ENCODE measurements around the gene PYGB.
A peak's percentile ranks its signal among the peaks of the same experiment; 100 is the strongest.

Gene PYGB

DNA sequence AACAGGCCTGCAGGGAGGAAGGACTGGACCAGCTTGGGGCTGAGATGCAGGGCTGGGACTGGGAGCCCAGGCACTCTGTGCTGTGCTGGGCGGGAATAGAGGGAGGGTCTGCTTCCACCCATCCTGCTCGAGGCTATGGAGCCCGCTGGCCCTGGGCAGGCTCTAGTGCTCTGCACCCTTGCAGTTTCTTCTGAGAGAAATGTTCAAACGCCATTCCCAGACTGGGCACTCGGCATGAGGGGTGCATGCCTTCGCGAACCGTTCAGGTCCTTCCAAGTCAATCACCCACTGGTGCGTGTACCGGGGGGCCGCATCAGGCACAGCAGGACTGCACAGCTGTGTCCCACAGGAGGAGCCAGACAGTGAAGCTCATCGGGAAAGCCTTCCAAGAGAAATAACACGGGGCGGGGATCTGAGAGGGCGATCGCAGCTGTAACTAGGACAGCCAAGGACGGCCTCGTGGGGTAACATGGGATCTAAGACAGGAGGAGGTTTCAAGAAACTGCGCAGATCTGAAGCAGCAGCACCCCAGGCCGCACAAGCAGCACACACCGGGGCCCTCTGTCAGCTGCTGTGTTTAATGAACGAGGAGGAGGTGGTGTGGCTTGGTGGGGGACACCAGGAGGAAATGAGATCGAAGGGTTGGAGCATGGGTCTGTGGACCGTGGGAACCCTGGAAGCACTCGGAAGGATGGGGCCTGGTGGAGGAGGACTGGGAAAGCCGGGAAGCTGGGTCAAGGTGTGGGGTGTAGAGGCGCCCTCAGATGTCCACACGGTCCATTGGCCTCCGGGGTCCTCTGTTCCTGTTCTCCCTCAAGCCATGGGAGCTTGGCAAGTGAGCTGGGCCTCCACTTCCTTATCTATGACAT lies 26.1 kb upstream of the PYGB start:
- TF ChIP-seq, protein P1, sequence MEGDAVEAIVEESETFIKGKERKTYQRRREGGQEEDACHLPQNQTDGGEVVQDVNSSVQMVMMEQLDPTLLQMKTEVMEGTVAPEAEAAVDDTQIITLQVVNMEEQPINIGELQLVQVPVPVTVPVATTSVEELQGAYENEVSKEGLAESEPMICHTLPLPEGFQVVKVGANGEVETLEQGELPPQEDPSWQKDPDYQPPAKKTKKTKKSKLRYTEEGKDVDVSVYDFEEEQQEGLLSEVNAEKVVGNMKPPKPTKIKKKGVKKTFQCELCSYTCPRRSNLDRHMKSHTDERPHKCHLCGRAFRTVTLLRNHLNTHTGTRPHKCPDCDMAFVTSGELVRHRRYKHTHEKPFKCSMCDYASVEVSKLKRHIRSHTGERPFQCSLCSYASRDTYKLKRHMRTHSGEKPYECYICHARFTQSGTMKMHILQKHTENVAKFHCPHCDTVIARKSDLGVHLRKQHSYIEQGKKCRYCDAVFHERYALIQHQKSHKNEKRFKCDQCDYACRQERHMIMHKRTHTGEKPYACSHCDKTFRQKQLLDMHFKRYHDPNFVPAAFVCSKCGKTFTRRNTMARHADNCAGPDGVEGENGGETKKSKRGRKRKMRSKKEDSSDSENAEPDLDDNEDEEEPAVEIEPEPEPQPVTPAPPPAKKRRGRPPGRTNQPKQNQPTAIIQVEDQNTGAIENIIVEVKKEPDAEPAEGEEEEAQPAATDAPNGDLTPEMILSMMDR (conservative IDR thresholded peaks at IDR 0.05): no peak
- no peak for TF ChIP-seq ZFX (IDR thresholded peaks at IDR 0.05)
- H3K27ac ChIP-seq: peak overlapping the region; percentile 62

DNA sequence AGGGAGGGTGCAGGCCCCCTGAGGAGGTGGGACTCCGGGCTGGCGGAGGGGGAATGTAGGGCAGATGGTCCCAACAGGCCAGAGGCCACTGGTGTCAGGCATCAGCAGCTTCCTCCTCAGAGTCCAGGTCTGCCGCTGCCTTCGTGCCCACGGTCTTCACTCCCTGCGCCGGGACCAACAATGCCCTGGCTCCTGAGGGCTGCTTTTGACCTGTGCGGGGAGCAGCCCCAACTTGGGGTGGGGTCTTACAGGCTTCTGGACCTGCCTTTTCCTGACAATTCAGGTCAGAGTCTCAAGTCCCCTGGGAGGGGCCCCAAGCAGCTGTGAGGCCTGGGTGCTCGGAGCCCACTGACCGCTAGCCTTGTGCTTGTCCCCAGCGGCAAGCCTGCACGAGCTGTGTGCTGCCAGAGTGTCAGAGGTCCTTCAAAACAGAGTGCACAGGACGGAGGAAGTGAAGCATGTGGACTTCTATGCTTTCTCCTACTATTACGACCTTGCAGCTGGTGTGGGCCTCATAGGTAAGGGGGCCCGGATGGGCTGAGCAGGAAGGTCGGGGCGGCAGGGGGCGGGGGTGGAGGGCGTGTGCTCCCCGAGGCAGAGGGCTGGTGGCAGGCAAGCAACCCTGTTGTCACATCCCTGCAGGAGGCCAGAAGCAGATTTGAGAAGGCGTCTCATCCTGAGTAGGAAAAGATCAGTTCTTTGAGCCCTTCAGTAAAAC lies 25.3 kb upstream of the PYGB start:
- H3K27ac ChIP-seq: no peak overlapping the region
- TF ChIP-seq, protein P1 (conservative IDR thresholded peaks at IDR 0.05): no peak
- TF ChIP-seq ZFX (IDR thresholded peaks at IDR 0.05): no peak

DNA sequence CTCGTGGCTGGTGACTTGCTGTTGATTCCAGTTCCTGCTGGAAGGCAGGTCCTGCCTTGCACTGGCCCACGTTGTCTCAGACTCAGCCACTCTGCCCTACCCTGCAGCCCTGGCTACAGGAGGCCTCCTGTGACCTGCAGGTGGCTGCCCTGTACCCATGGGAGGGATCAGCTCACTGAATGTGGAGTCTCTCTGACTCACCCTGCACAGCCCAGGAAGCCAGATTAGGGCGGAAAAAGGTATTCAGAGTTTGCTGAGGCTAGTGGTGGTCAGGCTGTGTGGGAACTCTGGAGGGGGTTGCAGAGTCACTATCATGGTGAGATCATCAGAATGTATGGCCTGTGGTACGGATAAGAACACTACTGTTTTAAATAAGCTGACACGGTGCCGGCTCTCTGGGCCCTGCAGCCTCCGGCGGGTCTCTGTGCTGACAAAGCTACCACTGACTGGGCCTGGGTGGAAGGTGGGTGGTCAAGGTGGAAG lies 24.7 kb upstream of the PYGB start:
- H3K27ac ChIP-seq: no peak overlapping the region

DNA sequence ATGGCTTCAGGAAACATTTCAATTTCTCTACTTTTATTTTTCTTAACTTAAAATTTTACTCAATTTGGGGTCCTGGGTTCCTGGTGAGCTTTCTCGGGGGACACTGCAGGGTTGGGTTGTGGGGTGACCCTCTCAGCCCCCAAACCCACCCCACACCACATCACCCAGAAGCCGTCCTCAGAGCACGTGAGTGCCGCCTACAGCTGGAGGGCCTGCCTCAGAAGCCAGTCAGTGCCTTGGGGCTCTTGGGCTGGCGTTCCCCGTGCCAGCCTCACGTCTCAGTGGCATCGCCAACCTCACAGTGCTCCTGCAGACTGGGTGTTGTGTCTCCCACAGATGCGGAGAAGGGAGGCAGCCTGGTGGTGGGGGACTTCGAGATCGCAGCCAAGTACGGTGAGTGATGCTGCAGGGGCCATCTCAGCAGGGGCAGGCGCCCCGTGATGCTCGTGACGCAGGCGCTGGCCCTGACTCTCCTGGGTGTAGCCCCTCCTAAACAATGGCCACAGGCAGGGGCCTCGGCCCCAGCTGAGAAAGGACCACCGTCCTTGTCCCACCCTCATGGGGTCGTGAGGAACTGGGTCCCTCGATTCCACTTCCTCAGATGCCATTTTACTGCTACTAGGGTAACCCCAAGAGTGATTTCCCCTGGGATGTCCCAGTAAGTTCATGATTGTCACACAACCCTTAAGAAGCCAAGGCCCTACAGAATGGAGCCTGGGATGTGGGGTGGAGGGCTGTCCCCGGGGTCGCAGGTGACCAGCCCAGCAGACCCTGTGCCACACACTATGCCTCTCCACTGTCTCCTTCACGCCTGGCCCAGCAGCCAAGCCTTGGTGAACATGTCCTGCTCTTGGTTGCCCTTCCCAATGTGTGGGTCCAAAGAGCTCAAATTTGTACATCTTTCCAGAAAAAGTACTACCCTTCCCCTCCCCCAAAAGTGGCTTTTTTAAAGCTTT lies 23.8 kb upstream of the PYGB start:
- TF ChIP-seq, protein P1 (conservative IDR thresholded peaks at IDR 0.05): no peak
- no peak for TF ChIP-seq ZFX (IDR thresholded peaks at IDR 0.05)
- no peak overlapping the region for H3K27ac ChIP-seq

More for the DNA sequence above, 24.7 kb upstream of the PYGB start:
- no peak for TF ChIP-seq ZFX (IDR thresholded peaks at IDR 0.05)
- TF ChIP-seq, protein P1 (conservative IDR thresholded peaks at IDR 0.05): no peak

DNA sequence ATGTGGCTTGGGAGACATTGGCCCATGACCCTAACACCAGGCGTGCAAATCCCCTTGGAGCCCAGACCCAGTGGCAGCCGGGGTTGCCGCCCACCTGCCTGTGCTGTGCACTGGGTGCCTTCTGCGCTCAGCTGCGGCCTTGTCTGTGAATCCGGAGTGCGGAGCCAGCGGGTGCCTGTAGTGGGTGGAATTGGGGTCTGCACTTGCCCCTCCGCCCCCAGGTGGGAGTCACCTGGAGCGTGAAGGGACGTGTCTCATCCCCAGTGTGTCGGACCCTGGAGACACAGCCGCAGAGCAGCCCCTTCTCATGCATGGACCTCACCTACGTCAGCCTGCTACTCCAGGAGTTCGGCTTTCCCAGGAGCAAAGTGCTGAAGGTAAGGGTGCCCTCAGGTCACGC lies 22.9 kb upstream of the PYGB start:
- H3K27ac ChIP-seq: no peak overlapping the region; the same call in 1 of the 2 replicates
- no peak for TF ChIP-seq ZFX (IDR thresholded peaks at IDR 0.05)

DNA sequence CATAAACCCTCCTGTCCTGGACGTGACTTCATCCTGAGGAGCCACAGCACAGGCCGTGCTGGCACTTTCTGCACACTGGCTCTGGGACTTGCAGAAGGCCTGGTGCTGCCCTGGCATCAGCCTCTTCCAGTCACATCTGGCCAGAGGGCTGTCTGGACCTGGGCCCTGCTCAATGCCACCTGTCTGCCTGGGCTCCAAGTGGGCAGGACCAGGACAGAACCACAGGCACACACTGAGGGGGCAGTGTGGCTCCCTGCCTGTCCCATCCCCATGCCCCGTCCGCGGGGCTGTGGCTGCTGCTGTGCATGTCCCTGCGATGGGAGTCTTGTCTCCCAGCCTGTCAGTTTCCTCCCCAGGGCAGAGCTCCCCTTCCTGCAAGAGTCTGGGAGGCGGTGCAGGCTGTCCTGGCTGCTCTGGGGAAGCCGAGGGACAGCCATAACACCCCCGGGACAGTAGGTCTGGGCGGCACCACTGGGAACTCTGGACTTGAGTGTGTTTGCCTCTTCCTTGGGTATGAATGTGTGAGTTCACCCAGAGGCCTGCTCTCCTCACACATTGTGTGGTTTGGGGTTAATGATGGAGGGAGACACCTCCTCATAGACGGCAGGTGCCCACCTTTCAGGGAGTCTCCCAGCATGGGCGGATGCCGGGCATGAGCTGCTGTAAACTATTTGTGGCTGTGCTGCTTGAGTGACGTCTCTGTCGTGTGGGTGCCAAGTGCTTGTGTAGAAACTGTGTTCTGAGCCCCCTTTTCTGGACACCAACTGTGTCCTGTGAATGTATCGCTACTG lies 22.0 kb upstream of the PYGB start:
- peak overlapping the region; percentile 86 for H3K27ac ChIP-seq
- TF ChIP-seq ZFX (IDR thresholded peaks at IDR 0.05): no peak
- TF ChIP-seq, protein P1 (conservative IDR thresholded peaks at IDR 0.05): no peak

Data from C4-2B (cell line).